ENCODE data around the gene DGCR2.

GRCh38 chr22:19062943-19063308 lies 59.3 kb downstream of the DGCR2 start:
- no peak for TF ChIP-seq EZH2 (IDR thresholded peaks at IDR 0.05; ENCODE audit: low read length, missing control alignments)
- no peak for TF ChIP-seq CTCF (conservative IDR thresholded peaks at IDR 0.05 in 1 of 2, IDR thresholded peaks at IDR 0.05 in 1 of 2; ENCODE audit: low read depth in 1 of 2, low read length in 2 of 2)
